A549 (cell line): ENCODE measurements around the gene SYNE3.
A peak's percentile ranks its signal among the peaks of the same experiment; 100 is the strongest.

Source experiments
- CTCF ChIP-seq: fragments of >200 bp; sonication (Bioruptor Twin); formaldehyde crosslinking; IDR thresholded peaks from 3 replicates; pipeline ENCODE4 v1.5.1; 2016
- MAX ChIP-seq: IDR thresholded peaks from 2 replicates; pipeline ENCODE4 v1.6.1; 2012
- PBX3 ChIP-seq: IDR thresholded peaks from 2 replicates; pipeline ENCODE4 v1.6.1; 2012
- POLR2A ChIP-seq: IDR thresholded peaks from 2 replicates; pipeline ENCODE4 v1.6.1; 2012; ENCODE audit warnings: mild to moderate bottlenecking, low read length
- POLR2AphosphoS2 ChIP-seq: conservative IDR thresholded peaks from 2 replicates; pipeline ENCODE4 v1.6.1; 2012; ENCODE audit warnings: low read length, improper control_type of control experiment, inconsistent platforms
- RAD21 ChIP-seq, 2 experiments: fragments of >200 bp in 1 of 2; sonication (Bioruptor Twin) in 1 of 2; formaldehyde crosslinking in 1 of 2; IDR thresholded peaks in 1 of 2; conservative IDR thresholded peaks in 1 of 2; 2 replicates in 1 of 2; 3 replicates in 1 of 2; pipeline ENCODE4 v1.6.1; 2012 to 2018; ENCODE audit warnings: inconsistent platforms in 1 of 2
- USF2 ChIP-seq: fragments of 450-650 bp; IDR thresholded peaks from 2 replicates; pipeline ENCODE4 v1.6.1; 2014; ENCODE audit warnings: antibody characterized with exemption

GRCh38 chr14:95534299-95535225, 18.1 kb upstream of the SYNE3 start, which contains the start of gene GLRX5:
- TF ChIP-seq USF2: peak; percentile 60
- TF ChIP-seq RAD21 (conservative IDR thresholded peaks at IDR 0.05 in 1 of 2, IDR thresholded peaks at IDR 0.05 in 1 of 2): no peak
- TF ChIP-seq CTCF: no peak
- TF ChIP-seq POLR2AphosphoS2: no peak
- TF ChIP-seq PBX3: peak; percentile 98
- peak; percentile 91 for TF ChIP-seq MAX
- peak; percentile 69 for TF ChIP-seq POLR2A
